Thyroid gland (tissue), 4 donors: ENCODE measurements around the gene UBD. TPM values are rescaled to one million over a fixed set of nuclear protein-coding genes. Genes with fewer than 3 reads are reported as not detected.

ENCODE experiments used
- DNase-seq, 2 donors: peaks; one replicate each; pipeline ENCODE4 v3.0.0-alpha.2; 2019
- H3K27ac ChIP-seq, 3 donors: fragments of 200-600 bp; sonication (generic); 1 replicate in 2 of 3; 2 replicates in 1 of 3; pipeline ENCODE4 v1.5.1; 2016 to 2019; ENCODE audit warnings: mild to moderate bottlenecking in 1 of 3, moderate library complexity in 1 of 3
- H3K27me3 ChIP-seq: fragments of 200-600 bp; sonication (generic); one replicate; pipeline ENCODE4 v1.5.1; 2019
- H3K36me3 ChIP-seq, 2 donors: fragments of 200-600 bp; sonication (generic); one replicate each; pipeline ENCODE4 v1.5.1; 2016 to 2019
- H3K4me1 ChIP-seq, 2 donors: fragments of 200-600 bp; sonication (generic); one replicate each; pipeline ENCODE4 v1.5.1; 2017 to 2019
- H3K4me3 ChIP-seq, 3 donors: fragments of 200-600 bp; sonication (generic); replicated peaks in 1 of 3; 1 replicate in 2 of 3; 2 replicates in 1 of 3; pipeline ENCODE4 v1.5.1; 2016; ENCODE audit warnings: mild to moderate bottlenecking in 1 of 3
- H3K9me3 ChIP-seq: fragments of 200-600 bp; sonication (generic); one replicate; pipeline ENCODE4 v1.5.1; 2017
- POLR2A ChIP-seq, 2 donors: fragments of 450-650 bp; IDR thresholded peaks; one replicate each; pipeline ENCODE4 v1.6.1; 2017; ENCODE audit warnings: antibody characterized with exemption in 2 of 2, mild to moderate bottlenecking in 2 of 2, moderate library complexity in 1 of 2
- WGBS, 2 donors: methylation state at CpG; one replicate each; pipeline ENCODE4 v1.1.5; 2017; 5-methylcytosine and 5-hydroxymethylcytosine counted together
- intact Hi-C: fragments of 100-400 bp; cut with DNase I; formaldehyde crosslinking; loops from one replicate; pipeline ENCODE4 v1.15.1; 2023
- total RNA-seq, 4 donors: library from RNA; depleted of rRNA; stranded (reverse); fragments of >200 nt; gene quantifications; one replicate each; pipeline ENCODE4 v1.2.3, GENCODE V29; 2016
- TF ChIP-seq, protein P1 (sequence below), 6 experiments: fragments of 200-600 bp in 3 of 6; fragments of 450-650 bp in 3 of 6; sonication (generic) in 3 of 6; IDR thresholded peaks; one replicate each; pipeline ENCODE4 v1.5.1; 2016 to 2019; ENCODE audit warnings: antibody characterized with exemption in 6 of 6, mild to moderate bottlenecking in 2 of 6, inconsistent platforms in 1 of 6, moderate library complexity in 1 of 6

The UBD gene
- total RNA-seq, 4 donors from 2014 or later = 0.93 to 1.5 TPM; not detected in 2

GRCh38 chr6:29537714-29538403 is 21.7 kb downstream of the UBD start:
- Histone ChIP-seq H3K4me1 (no peaks in the 10 kb centered on the region), H3K4me3 (no peak overlapping the region), H3K9me3 (no peaks in the 10 kb centered on the region), H3K27ac (no peak overlapping the region), H3K36me3 (no peaks in the 10 kb centered on the region), H3K27me3 (no peaks in the 10 kb centered on the region)
- TF ChIP-seq, protein P1, sequence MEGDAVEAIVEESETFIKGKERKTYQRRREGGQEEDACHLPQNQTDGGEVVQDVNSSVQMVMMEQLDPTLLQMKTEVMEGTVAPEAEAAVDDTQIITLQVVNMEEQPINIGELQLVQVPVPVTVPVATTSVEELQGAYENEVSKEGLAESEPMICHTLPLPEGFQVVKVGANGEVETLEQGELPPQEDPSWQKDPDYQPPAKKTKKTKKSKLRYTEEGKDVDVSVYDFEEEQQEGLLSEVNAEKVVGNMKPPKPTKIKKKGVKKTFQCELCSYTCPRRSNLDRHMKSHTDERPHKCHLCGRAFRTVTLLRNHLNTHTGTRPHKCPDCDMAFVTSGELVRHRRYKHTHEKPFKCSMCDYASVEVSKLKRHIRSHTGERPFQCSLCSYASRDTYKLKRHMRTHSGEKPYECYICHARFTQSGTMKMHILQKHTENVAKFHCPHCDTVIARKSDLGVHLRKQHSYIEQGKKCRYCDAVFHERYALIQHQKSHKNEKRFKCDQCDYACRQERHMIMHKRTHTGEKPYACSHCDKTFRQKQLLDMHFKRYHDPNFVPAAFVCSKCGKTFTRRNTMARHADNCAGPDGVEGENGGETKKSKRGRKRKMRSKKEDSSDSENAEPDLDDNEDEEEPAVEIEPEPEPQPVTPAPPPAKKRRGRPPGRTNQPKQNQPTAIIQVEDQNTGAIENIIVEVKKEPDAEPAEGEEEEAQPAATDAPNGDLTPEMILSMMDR (IDR thresholded peaks at IDR 0.05) = no peak
- no peak for TF ChIP-seq POLR2A (IDR thresholded peaks at IDR 0.05)
- DNase-seq = no peak
- intact Hi-C loops = no loop called here
- WGBS, 2 donors = 67 to 73% methylated on average over 4 of the region's 4 CpGs

- H3K4me3 ChIP-seq = no peak overlapping the region
- TF ChIP-seq, protein P1 (IDR thresholded peaks at IDR 0.05) = no peak
- no peak for TF ChIP-seq POLR2A (IDR thresholded peaks at IDR 0.05)
- WGBS, 2 donors = 28 to 70% methylated on average over 2 of the region's 2 CpGs
- H3K27ac ChIP-seq = no peak overlapping the region
- H3K36me3 ChIP-seq = no peaks in the 10 kb centered on the region
- DNase-seq = no peak
- no peaks in the 10 kb centered on the region for H3K9me3 ChIP-seq
- H3K27me3 ChIP-seq = no peaks in the 10 kb centered on the region
- intact Hi-C loops = no loop called here
- H3K4me1 ChIP-seq = no peaks in the 10 kb centered on the region
Measured at GRCh38 chr6:29532320-29532951, 27.1 kb downstream of the UBD start.

GRCh38 chr6:29531668-29532067 is 27.9 kb downstream of the UBD start:
- no peaks in the 10 kb centered on the region for H3K4me1 ChIP-seq
- no peak for TF ChIP-seq POLR2A (IDR thresholded peaks at IDR 0.05)
- TF ChIP-seq, protein P1 (IDR thresholded peaks at IDR 0.05) = no peak
- WGBS, 2 donors = 43 to 56% methylated on average over 1 of the region's 3 CpGs
- no peaks in the 10 kb centered on the region for H3K27me3 ChIP-seq
- DNase-seq = no peak
- intact Hi-C loops = no loop called here
- no peaks in the 10 kb centered on the region for H3K9me3 ChIP-seq
- no peak overlapping the region for H3K27ac ChIP-seq
- no peak overlapping the region for H3K4me3 ChIP-seq
- H3K36me3 ChIP-seq = no peaks in the 10 kb centered on the region

- no peak for TF ChIP-seq POLR2A (IDR thresholded peaks at IDR 0.05)
- TF ChIP-seq, protein P1 (IDR thresholded peaks at IDR 0.05) = no peak
- no peaks in the 10 kb centered on the region for H3K9me3 ChIP-seq
- H3K36me3 ChIP-seq = no peaks in the 10 kb centered on the region
- H3K27me3 ChIP-seq = no peaks in the 10 kb centered on the region
- no peaks in the 10 kb centered on the region for H3K4me1 ChIP-seq
- no peak for DNase-seq
- intact Hi-C loops = no loop called here
- H3K27ac ChIP-seq = no peak overlapping the region
- WGBS, 2 donors = 67 to 100% methylated on average over 1 to 2 of the region's 2 CpGs
- H3K4me3 ChIP-seq = no peak overlapping the region
Measured at GRCh38 chr6:29530671-29531310, 28.7 kb downstream of the UBD start.

GRCh38 chr6:29529956-29530355 is 29.6 kb downstream of the UBD start:
- Histone ChIP-seq H3K9me3 (no peaks in the 10 kb centered on the region), H3K27me3 (no peaks in the 10 kb centered on the region), H3K27ac (no peak overlapping the region), H3K36me3 (no peaks in the 10 kb centered on the region), H3K4me1 (no peaks in the 10 kb centered on the region), H3K4me3 (no peak overlapping the region)
- 92 to 100% methylated on average over 3 of the region's 3 CpGs for WGBS, 2 donors
- intact Hi-C loops = no loop called here
- DNase-seq = no peak
- TF ChIP-seq, protein P1 (IDR thresholded peaks at IDR 0.05) = no peak
- no peak for TF ChIP-seq POLR2A (IDR thresholded peaks at IDR 0.05)
